GM19372 (cell line): Measurements from ENCODE around the gene GRIK4.

ENCODE experiments used
- ATAC-seq: cut with Tn5 transposase; IDR thresholded peaks from one replicate; pipeline ENCODE4 v1.9.1; 2021; ENCODE audit warnings: mild to moderate bottlenecking, low read depth, moderate library complexity; ENCODE audit not compliant: unreplicated experiment

GRIK4 gene

DNA sequence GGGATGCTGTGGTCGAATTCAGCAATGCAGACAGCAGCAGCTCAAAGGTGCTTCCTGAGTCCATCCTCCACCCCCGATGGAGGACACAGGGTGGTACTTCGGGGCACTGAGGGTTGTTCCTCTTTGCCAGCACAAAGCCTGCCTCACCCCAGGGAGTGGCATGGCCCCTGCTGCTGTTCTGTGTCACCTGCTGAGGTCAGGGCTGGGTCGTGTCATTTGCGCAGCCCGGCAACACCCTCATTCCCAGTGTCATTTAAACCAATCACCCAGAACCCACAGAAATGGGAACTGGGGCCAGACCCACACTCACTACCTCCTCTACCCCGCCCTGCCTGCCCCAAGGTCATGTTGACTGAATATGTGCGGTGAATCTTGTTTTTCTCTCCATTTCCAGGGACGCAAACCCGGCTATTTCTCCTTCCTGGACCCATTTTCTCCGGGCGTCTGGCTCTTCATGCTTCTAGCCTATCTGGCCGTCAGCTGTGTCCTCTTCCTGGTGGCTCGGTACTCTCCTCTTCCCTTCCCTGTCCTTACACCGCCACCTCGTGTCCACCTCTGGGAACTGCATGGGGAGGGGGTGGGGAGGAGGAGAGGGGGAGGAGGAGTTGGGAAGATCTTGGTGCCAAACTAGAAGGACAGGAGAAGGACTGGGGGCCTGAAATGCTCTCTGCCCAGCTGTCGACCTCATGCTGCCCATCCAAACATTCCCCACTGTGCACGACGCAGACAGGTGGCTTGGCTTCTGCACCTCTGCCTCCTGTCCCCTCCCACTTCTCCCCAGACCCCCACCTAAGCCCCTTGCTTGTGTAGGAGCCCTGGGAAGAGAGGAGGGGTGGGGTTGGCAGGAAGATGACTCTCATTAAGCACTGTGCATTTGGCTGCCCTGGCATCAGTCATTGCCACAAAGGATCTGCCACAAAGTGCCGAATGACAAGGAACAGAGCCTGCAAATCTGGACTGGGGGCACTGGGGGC is 441.2 kb downstream of the GRIK4 start:
- ATAC-seq: no peak

DNA sequence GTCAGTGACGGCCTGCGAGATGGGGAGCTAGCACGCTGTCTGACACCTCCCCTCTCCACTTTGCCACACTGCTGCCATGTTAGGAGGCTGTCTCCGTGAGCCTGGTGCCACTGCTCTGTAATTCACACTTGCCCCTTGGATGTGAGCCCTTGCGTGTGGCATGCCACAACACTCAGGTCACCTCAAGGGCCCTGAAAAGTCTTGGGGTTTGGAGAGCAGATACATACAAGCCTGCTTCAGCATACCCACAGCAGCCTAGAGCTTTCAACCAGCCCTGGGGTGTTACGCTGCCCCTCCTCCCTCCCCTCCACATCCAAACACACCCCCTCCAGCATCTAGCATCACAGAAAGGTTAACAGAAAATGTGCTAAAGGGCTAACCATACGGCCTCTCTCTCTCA is 442.8 kb downstream of the GRIK4 start:
- no peak for ATAC-seq

DNA sequence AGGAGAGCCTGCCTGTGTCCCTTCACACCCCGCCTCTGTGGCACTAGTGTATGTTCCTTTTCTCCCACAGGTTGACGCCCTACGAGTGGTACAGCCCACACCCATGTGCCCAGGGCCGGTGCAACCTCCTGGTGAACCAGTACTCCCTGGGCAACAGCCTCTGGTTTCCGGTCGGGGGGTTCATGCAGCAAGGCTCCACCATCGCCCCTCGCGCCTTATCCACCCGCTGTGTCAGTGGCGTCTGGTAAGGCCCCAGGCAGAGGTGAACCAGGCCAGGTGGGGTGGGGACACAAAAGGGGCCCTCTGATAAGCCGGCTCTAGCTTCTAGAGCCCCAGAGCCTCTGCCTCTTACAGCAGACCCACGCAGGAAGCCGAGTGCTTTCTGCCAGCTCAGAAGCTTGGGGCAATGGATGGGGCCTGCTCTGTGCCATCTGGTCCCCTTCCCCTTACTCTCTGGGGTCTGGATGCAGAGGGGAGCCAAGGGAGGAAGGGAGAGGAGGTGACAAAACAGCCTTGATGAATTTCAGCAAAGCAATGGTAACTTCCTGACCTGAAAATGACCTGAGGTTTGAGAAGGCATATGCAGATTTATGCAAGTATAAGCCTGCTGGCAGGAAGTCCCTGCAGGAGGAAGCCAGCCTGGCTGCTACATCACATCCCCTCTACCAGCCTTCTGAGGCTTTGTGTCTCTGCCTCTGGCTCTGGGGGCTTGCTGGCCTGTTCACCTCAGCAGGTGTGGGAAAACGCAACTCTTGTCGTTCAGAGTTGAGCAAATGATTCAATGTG is 445.4 kb downstream of the GRIK4 start:
- ATAC-seq: no peak

DNA sequence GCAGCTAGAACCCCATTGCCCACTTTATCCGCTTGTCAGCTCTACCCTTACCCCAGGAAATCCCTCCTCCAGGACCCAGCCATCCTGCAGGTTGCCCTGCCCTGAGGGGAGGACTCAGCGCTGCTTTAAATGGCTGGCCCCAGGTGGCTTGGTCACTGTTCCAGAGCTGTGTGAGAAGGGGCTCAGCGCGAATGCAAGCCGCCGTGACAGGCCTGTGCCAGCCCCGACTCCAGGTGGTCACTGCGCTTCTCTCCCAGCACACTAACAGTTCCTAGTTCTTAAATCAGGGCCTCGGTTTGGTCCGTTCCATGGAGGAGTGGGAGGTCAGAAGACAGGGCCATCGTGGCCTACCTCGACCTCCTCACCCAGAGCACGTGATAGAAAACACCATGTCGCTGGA is 446.6 kb downstream of the GRIK4 start:
- ATAC-seq: no peak

DNA sequence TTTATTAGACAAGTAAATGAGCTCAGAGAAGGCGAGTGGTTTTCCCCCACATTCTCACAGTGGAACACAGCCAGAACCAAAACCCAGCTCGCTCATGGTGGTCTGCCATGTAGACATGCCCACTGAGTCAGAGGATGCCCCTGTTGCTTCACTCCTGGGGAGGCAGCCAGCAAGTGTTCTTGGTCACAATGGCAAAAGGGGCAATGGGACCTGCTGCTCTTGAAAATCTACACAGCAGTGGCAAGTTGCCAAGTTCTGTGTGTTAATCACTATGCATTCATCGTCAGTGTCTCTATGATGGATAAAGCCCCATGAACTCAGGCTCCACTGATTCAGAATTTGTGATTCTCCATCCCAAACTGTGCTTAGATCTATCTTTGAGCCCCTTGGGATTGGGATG is 447.6 kb downstream of the GRIK4 start:
- ATAC-seq: no peak

DNA sequence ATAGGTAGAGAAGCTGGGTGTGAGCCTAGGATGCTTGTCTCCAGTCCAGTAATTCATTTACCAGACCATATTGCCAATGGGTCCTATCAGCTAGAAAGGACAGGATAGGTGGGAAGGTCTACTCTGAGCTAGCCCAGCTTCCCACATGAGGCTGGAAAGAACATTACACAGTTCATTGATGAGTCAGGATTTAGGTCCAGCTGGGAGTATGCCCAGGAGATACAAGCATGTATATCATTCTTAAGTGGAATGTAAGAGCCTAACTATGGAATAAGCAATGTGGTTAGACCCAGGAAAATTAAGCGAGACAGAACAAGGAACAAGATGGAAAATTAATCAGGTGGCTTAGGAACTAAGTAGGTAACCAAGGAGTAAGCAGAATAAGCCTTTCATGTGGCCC is 453.3 kb downstream of the GRIK4 start:
- no peak for ATAC-seq

DNA sequence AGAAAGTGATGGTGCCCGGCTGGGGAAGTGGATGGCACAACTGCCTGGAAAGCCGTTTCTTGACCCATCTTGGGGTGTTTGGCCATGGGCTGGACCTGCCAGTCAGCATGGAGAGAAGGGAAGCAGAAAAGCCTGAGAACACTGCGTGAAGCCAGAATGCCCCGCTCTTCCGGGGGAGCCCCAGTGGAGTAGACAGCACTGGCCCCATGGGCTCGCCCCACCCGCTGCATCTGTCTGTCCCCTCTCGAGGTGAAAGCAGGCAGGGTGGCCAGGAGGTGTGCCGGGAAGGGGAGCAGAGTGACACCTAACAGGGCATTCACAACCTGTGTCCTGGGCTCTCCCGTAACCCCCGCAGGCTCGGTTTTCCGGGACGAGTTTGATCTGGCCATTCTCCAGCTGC is 455.3 kb downstream of the GRIK4 start:
- no peak for ATAC-seq

DNA sequence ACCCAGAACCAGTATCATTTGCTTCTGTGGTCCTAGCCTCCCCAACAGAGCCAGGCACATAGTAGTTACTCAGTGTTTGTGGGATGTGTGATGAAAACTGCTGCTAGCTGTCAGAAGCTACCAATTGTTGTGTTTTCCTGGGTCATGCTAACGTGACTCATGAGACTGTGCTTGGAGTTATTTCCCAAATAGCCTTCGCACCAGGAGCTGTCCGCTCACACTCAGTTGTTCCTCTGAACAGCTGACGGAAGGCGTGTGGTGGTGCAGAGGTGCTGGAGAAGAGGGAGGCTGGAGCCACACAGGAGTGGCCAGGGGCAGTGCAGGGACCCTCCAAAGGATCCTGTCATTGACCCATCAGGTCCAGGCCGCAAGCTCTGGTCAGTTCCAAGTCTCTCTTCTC is 458.4 kb downstream of the GRIK4 start:
- ATAC-seq: no peak

DNA sequence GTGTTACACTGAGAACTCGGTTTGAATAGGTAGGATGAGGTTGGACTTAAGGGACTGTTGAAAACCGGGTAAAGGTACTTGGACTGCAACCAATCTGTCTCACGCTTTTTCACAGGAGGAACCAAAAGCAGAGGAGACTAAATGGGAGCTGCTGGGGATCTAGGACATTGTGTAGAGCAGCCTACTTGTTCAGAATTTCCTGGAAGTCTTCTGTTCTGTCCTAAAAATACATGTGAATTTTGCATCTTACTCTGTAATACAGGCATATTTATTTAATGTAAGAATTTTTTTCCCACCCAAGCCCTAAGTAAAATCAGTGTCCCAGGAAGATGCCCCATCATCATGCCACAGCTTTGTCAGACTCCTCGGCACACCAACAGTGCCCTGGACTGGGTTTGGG is 460.3 kb downstream of the GRIK4 start:
- ATAC-seq: no peak

DNA sequence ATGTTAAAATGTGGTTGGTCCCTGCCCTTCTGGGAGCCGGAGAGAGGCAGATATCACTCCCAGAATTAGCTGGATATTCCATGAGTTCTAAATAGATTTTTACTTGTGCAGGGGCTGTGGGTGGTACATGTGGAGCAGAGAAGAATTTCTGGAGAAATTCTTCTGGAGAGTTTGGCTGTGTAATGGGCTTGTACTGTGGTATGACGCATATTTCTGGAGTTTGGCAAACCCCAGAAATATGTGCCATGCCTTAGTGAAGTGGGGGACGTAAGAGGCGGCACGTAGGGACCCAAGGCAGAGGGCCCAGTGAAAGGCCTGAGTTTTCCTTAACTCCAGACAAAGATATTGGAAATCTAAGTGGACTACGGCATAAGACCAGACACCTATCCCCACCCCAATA is 461.1 kb downstream of the GRIK4 start:
- no peak for ATAC-seq

DNA sequence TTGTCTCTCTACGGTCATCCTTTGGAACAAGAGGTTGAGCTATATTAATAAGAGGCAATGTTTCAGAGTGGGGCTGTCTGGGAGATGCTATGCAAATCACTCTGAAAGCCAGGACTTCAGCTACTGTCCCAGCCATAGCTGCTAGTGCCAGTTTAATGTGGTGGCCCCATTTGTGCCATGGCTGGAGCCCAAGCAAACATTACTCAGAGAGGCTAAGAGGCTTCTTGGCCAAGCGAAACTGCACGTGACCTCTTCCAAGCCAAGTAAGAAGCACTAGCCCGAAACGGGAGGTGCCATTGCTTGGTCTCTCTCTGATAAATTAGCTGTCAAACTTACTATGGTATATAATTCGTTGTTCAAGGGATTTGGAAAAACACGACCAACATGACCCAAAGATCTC is 462.0 kb downstream of the GRIK4 start:
- ATAC-seq: no peak

DNA sequence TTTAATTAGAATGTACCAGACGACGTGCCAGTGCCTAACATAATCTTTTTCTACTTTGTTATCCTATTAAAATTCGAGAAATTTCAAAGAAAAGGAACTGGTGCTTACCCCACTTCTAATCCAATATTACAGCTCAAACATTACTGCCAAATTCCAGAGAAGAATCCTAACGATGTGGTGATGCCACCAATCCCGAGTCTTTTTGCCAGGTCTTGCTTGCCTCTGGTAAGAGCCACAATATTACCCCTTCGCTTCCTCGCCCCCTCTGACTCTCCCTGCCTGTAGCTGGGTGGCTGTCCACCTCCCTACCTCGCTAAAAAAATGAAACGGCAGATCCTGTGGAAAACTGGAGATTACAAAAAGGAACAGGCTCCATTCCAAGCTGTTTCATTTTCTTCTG is 462.9 kb downstream of the GRIK4 start:
- ATAC-seq: no peak

DNA sequence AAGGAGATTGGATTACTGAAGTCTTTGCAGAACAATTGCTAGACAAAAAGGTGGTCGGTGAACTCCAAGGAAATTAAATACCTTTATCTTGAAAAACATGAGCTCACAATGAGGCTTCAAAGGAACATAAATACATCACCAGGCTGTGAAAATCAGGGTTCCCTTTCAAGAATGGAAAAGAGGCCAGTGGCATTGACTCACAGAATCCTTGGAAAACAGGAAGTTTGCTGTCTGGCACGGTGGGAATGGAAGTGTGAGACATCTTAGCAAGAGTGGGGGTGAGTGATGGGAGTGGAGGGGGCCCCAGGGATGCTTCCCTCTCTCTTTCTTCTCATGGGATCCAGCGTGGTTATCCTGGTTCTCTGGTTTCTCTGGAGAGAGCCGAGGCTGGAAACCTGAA is 463.4 kb downstream of the GRIK4 start:
- no peak for ATAC-seq

DNA sequence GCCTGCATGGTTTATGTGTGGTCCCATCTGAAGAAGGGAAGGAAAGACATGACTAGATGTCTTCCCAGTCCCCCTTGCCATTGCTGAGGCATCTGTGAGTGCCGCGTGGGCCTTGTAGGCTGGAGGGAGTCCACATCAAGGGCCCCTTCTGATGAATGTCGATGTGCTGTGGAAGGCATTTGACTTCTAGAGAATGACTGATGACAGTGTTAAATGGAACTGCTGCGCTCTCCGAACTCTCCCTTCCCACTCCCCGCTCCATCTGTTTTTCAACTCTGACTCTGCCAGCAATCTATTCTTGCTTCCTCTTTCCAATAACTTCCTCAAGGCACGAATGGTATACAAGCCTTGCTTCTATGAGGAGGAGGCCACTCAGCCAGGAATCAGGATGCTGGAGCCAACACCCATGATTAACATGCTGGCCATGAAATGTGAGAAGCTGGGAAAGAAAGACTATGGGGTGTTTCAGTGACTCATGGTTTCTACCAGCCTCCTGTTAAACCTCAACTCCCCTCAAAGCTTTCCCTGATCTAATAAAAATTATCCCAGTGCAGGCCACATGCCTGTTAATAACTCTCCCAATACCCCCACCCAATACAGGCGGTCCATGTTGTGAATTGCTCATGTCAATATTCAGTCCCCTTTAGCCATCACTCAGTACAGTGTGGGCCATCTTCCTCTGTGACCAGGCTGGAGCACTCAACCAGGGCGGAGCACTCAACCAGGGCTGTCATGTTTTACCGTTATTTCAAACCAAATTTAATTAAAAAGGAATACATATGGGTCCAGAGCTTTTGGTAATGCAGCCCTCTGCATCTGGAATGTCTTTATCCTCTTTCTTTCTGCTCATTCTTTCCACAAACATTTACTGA is 466.0 kb downstream of the GRIK4 start:
- no peak for ATAC-seq

DNA sequence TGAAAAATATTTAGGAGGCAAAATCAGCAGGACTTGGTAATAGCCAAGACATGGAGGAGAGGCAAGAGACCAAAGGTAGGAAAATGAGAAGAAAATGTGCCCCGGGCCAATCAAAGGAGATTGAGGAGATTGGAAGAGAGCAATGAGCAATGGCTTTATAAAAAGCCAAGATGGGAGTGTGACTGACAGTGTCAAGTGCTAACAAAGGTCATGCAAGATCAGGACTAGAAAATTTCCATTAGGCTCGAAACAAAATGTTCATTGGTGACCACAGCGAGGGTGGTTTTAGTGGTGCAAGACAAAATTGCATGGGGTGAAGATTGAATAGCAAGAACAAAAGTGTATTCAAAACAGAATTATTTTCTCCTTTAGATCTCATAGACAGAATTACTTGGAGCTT is 467.2 kb downstream of the GRIK4 start:
- no peak for ATAC-seq

DNA sequence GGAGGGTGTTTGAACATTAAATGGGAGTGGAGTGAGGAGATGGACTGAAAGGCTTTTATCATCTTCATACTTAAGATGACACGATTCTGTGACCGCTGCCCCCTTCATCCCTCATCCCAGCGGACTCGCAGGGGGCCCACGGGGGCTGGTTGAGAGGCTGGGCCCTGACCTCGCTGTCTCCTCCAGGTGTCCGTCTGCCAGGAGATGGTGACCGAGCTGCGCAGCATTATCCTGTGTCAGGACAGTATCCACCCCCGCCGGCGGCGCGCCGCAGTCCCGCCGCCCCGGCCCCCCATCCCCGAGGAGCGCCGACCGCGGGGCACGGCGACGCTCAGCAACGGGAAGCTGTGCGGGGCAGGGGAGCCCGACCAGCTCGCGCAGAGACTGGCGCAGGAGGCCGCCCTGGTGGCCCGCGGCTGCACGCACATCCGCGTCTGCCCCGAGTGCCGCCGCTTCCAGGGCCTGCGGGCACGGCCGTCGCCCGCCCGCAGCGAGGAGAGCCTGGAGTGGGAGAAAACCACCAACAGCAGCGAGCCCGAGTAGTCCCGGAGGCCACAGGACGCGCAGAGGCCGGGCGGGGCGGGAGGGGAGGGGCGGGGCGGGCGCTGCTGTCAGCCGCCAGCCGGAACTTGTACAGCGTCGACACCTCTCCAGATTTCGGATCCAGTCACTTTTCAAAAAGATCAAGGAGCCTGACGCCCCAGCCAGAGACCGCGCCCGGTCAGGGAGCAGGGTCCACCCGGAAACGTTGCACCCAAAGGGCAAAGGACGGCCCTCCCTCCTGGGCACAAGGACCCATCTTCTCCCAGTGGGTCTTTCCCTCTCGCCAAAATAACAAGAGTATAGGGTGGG is 474.4 kb downstream of the GRIK4 start:
- ATAC-seq: peak; percentile 67

DNA sequence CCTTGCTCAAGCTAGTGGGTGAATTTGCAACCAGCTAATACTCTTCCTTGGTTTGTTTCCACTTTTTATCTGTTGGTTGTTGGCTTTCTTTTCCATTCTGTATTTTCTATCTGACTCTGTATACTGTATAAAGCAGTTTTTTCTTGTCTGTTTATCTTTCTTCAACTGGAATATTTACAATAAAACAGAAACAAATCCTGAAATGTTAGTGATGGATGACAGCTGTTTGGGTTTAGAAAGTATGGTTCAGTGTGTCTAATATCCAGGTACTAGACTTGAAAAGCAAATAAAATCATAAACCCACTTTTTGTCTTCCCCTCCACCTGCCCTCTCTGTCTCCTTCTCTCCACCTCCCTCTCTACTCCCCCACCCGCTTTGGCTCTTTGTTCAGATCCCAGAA is 477.1 kb downstream of the GRIK4 start:
- ATAC-seq: no peak

DNA sequence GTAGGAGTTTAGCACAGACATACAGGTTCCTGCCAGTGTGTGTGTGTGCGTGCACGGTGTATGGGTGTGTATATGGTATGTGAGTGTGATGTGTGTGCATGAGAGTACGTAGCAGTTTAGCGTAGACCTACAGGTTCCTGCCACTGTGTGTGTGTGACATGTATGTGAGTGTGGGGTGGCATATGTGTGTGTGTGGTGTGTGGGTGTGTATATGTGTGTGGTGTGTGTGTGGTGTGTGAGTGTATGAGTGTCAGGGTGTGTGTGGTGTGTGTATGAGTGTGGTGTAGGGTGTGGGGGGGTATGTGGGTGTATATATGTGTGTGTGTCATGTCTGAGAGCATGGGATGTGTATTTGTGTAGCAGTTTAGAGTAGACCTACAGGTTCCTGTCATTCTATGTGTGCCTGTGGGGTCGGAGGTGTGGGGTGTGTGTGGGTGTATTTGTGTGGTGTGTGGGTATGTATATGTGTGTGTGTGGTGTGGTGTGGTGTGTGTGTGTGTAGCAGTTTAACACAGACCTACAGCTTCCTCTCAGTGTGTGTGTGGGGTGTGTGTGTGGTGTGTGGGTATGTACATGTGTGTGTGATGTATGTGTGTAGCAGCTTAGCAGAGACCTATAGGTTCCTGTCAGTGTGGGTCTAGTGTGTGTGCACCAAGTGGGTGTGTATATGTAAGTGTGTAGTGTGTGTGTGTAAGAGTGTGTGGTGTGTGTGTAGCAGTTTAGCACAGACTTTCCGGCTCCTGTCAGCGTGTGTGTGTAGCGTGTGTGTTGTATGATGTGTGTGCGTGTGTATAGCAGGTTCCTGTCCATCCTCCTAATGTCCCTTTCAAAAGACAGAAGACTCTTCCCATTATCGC is 480.5 kb downstream of the GRIK4 start:
- ATAC-seq: no peak
